Panc1 (cell line): ENCODE data around the gene TARBP1. TPM values are rescaled to one million over a fixed set of nuclear protein-coding genes. Genes with fewer than 3 reads are reported as not detected.

Source experiments
- ATAC-seq: fragments of 200-7000 bp; cut with Tn5 transposase; 2 replicates; pipeline ENCODE4 v1.9.1; 2020; ENCODE audit warnings: mild to moderate bottlenecking, moderate library complexity
- BruUV-seq: library from RNA; stranded (reverse); fragments of 400-500 nt; replicated peaks from 2 replicates; lab custom pipeline; 2021; lab: Mats Ljungman, UMichigan
- CTCF ChIA-PET: fragments of 300-600 bp; sonication (Branson Sonifier 250); formaldehyde crosslinking; loops from one replicate; lab custom pipeline; 2022; ENCODE audit warnings: antibody characterized with exemption; lab: Charles Lee
- POLR2A ChIA-PET: fragments of 300-600 bp; sonication (Branson Sonifier 250); formaldehyde crosslinking; loops from one replicate; lab custom pipeline; 2022; ENCODE audit warnings: antibody characterized with exemption; lab: Charles Lee
- DNase-seq: peaks from one replicate; pipeline ENCODE4 v3.0.0-alpha.2; 2010; ENCODE audit warnings: low read depth, low spot score
- H3K27ac ChIP-seq: 2 replicates; pipeline ENCODE4 v1.5.1; 2011; ENCODE audit warnings: mild to moderate bottlenecking, low read length, inconsistent platforms
- H3K27me3 ChIP-seq: fragments of 200-500 bp; sonication (Bioruptor generic); 2 replicates; pipeline ENCODE4 v1.6.0; 2014; ENCODE audit warnings: low read length, inconsistent platforms; ENCODE audit not compliant: control insufficient read depth, insufficient read depth
- H3K36me3 ChIP-seq: fragments of 200-500 bp; sonication (Bioruptor generic); 2 replicates; pipeline ENCODE4 v1.5.1; 2014; ENCODE audit warnings: inconsistent platforms, mild to moderate bottlenecking, low read length, moderate library complexity; ENCODE audit not compliant: control insufficient read depth, insufficient read depth
- H3K4me1 ChIP-seq: 2 replicates; pipeline ENCODE4 v1.5.1; 2011; ENCODE audit warnings: inconsistent platforms, mild to moderate bottlenecking, low read length, moderate library complexity; ENCODE audit not compliant: control insufficient read depth, insufficient read depth
- H3K4me3 ChIP-seq, 2 experiments: 2 replicates each; pipeline ENCODE4 v1.5.1; 2011 to 2012; ENCODE audit warnings: low read depth in 2 of 2, low read length in 2 of 2, mild to moderate bottlenecking in 2 of 2, inconsistent platforms in 1 of 2, moderate library complexity in 1 of 2
- H3K9me3 ChIP-seq: fragments of 200-500 bp; sonication (Bioruptor generic); 2 replicates; pipeline ENCODE4 v1.5.1; 2014; ENCODE audit warnings: low read depth, mild to moderate bottlenecking, inconsistent platforms, low read length, moderate library complexity; ENCODE audit not compliant: control insufficient read depth, insufficient read depth
- POLR2AphosphoS5 ChIP-seq: IDR thresholded peaks from 2 replicates; pipeline ENCODE4 v1.6.1; 2012; ENCODE audit warnings: mild to moderate bottlenecking, low read depth, low read length, moderate library complexity
- SIN3A ChIP-seq: IDR thresholded peaks from 2 replicates; pipeline ENCODE4 v1.6.1; 2012; ENCODE audit warnings: low read depth, mild to moderate bottlenecking, low read length, moderate library complexity, borderline replicate concordance; ENCODE audit not compliant: insufficient read depth
- TCF7L2 ChIP-seq: IDR thresholded peaks from 2 replicates; pipeline ENCODE4 v1.6.1; 2011; ENCODE audit warnings: mild to moderate bottlenecking, low read depth, low read length, inconsistent platforms
- in situ Hi-C: cut with HindIII; loops from 2 replicates; pipeline ENCODE4 v1.10.0; 2016; ENCODE audit warnings: low sequenced_read_pairs, low pct_unique_long_range_greater_than_20kb
- intact Hi-C: fragments of 100-400 bp; cut with micrococcal nuclease; formaldehyde crosslinking; loops from one replicate; pipeline ENCODE4 v1.10.0; 2022; ENCODE audit not compliant: unreplicated experiment
- total RNA-seq: library from RNA; stranded (reverse); gene quantifications from one replicate; pipeline ENCODE4 v1.2.1, GENCODE V29; 2021; ENCODE audit not compliant: unreplicated experiment
- TF ChIP-seq, protein P1 (sequence below), 2 experiments: IDR thresholded peaks; 2 replicates each; pipeline ENCODE4 v1.6.1; 2011 to 2012; ENCODE audit warnings: low read depth in 2 of 2, control low read depth in 1 of 2, low read length in 1 of 2, mild to moderate bottlenecking in 1 of 2, moderate library complexity in 1 of 2; ENCODE audit not compliant: insufficient read depth in 1 of 2
- TF ChIP-seq, protein P2 (sequence below): fragments of 450-650 bp; IDR thresholded peaks from 2 replicates; pipeline ENCODE4 v1.5.1; 2017; ENCODE audit warnings: mild to moderate bottlenecking

Gene TARBP1
- total RNA-seq, 1 experiment from 2014 or later: 45.0 TPM

DNA sequence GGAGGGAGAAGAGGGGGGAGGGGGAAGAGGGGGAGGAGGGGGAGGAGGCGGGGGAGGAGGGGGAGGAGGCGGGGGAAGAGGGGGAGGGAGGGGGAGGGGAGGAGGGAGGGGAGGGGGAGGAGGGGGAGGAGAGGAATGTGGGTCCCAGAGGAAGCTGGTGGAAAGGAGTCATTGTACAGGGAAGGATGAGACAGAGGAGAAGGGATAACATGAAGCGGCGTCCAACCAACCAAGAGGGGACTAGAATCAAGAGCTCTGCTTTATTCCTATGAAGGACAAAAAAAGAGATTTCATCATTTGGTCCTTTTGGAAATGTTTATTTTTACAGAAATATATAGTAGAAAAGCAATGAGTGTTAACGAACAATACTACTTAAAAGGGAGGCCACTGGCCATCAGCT is 81.2 kb downstream of the TARBP1 start:
- ATAC-seq: no peak
- ChIA-PET CTCF (interaction anchor here (1.1 kb wide), 1 partner anchor 707 kb away, joined by 5 read pairs; no protein-coding TSS in a partner anchor), POLR2A (interaction anchor here (0.6 kb wide), 2 partner anchors 200 to 1825 kb away, joined by 3 read pairs; no protein-coding TSS in a partner anchor)
- intact Hi-C loops (no loop called here), in situ Hi-C loops (no loop called here)
- H3K4me3 ChIP-seq: no peak overlapping the region
- no peak for TF ChIP-seq TCF7L2
- peaks cover 18% of the 10 kb centered on the region for H3K36me3 ChIP-seq
- no peak overlapping the region for H3K27ac ChIP-seq
- H3K9me3 ChIP-seq: no peaks in the 10 kb centered on the region
- no TSS peak for BruUV-seq
- H3K4me1 ChIP-seq: peaks cover 4% of the 10 kb centered on the region; the same call in 1 of the 2 replicates
- DNase-seq: no peak
- no peaks in the 10 kb centered on the region for H3K27me3 ChIP-seq

DNA sequence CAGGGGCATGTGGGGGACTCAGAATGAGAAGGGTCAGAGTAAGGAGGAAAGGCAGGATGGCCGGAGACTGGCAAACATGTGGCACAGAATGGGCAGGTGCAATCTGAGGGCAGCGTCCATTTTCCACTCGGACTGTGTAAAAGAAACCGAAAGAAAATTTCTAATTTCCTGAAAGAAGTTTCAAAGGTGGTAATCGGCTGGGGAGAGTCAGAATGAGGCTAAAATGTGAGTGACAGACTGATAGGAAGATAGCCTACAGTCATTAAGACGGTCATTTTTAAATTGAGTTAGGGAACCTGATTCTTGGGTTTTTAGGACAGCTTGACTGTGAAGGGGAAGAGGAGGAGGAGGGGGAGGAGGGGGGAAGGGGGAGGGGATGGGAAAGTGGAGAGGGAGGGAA is 82.1 kb downstream of the TARBP1 start:
- TF ChIP-seq, protein P1, sequence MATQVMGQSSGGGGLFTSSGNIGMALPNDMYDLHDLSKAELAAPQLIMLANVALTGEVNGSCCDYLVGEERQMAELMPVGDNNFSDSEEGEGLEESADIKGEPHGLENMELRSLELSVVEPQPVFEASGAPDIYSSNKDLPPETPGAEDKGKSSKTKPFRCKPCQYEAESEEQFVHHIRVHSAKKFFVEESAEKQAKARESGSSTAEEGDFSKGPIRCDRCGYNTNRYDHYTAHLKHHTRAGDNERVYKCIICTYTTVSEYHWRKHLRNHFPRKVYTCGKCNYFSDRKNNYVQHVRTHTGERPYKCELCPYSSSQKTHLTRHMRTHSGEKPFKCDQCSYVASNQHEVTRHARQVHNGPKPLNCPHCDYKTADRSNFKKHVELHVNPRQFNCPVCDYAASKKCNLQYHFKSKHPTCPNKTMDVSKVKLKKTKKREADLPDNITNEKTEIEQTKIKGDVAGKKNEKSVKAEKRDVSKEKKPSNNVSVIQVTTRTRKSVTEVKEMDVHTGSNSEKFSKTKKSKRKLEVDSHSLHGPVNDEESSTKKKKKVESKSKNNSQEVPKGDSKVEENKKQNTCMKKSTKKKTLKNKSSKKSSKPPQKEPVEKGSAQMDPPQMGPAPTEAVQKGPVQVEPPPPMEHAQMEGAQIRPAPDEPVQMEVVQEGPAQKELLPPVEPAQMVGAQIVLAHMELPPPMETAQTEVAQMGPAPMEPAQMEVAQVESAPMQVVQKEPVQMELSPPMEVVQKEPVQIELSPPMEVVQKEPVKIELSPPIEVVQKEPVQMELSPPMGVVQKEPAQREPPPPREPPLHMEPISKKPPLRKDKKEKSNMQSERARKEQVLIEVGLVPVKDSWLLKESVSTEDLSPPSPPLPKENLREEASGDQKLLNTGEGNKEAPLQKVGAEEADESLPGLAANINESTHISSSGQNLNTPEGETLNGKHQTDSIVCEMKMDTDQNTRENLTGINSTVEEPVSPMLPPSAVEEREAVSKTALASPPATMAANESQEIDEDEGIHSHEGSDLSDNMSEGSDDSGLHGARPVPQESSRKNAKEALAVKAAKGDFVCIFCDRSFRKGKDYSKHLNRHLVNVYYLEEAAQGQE (IDR thresholded peaks at IDR 0.05; ENCODE audit: insufficient read depth in 1 of 2, low read depth in 2 of 2, low read length in 1 of 2): no peak
- no peak for TF ChIP-seq SIN3A
- TF ChIP-seq, protein P2, sequence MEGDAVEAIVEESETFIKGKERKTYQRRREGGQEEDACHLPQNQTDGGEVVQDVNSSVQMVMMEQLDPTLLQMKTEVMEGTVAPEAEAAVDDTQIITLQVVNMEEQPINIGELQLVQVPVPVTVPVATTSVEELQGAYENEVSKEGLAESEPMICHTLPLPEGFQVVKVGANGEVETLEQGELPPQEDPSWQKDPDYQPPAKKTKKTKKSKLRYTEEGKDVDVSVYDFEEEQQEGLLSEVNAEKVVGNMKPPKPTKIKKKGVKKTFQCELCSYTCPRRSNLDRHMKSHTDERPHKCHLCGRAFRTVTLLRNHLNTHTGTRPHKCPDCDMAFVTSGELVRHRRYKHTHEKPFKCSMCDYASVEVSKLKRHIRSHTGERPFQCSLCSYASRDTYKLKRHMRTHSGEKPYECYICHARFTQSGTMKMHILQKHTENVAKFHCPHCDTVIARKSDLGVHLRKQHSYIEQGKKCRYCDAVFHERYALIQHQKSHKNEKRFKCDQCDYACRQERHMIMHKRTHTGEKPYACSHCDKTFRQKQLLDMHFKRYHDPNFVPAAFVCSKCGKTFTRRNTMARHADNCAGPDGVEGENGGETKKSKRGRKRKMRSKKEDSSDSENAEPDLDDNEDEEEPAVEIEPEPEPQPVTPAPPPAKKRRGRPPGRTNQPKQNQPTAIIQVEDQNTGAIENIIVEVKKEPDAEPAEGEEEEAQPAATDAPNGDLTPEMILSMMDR: no peak
- no peak for TF ChIP-seq TCF7L2
- Histone ChIP-seq H3K27me3 (no peaks in the 10 kb centered on the region), H3K27ac (no peak overlapping the region), H3K36me3 (peaks cover 21% of the 10 kb centered on the region), H3K4me3 (no peak overlapping the region), H3K4me1 (peaks cover 4% of the 10 kb centered on the region; the same call in 1 of the 2 replicates), H3K9me3 (no peaks in the 10 kb centered on the region)
- ChIA-PET CTCF (no interaction called here), POLR2A (no interaction called here)
- no peak for DNase-seq
- BruUV-seq: no TSS peak
- in situ Hi-C loops: no loop called here
- ATAC-seq: no peak
- intact Hi-C loops: no loop called here

DNA sequence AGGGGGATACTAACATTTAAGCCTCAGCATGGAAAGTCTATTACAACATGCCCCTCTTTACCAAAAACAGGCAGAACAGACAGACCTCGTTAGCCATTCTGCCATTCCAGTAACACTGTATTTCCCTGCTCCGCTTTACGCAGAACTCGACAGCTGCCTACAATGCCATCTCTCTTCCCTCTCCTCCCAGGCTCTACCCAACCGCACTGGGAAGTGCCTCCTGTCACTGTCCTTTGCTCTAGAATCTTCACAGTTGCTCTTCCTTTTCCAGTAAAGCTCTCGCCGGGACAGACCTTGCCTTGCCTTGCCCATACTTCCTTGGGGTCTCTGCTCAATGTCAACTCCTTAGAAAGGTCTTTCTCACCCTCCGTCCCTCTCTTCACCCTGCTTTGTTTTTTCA is 82.9 kb downstream of the TARBP1 start:
- POLR2A ChIA-PET: no interaction called here

More for the DNA sequence above, 82.9 kb downstream of the TARBP1 start:
- TF ChIP-seq, protein P2: no peak
- TF ChIP-seq POLR2AphosphoS5 (no peak), SIN3A (no peak)
- TF ChIP-seq, protein P1 (IDR thresholded peaks at IDR 0.05; ENCODE audit: insufficient read depth in 1 of 2, low read depth in 2 of 2, low read length in 1 of 2): no peak
- CTCF ChIA-PET: no interaction called here
- in situ Hi-C loops: no loop called here
- Histone ChIP-seq H3K27me3 (no peaks in the 10 kb centered on the region), H3K4me1 (peaks cover 4% of the 10 kb centered on the region; the same call in 1 of the 2 replicates), H3K9me3 (no peaks in the 10 kb centered on the region), H3K36me3 (peaks cover 28% of the 10 kb centered on the region), H3K4me3 (no peak overlapping the region), H3K27ac (no peak overlapping the region)
- DNase-seq (no peak), ATAC-seq (no peak)
- intact Hi-C loops: no loop called here
- no TSS peak for BruUV-seq
